Muscle of back (tissue), 11 donors: ENCODE results near the gene UBL7. TPM values are rescaled to one million over a fixed set of nuclear protein-coding genes. Genes with fewer than 3 reads are reported as not detected.

Source experiments
- DNase-seq, 3 donors: peaks; one replicate each; pipeline versions ENCODE4 v3.0.0 to v3.0.0-alpha.2; 2013
- polyA plus RNA-seq, 10 donors: library from polyadenylated mRNA; unstranded; fragments of 120-200 nt; gene quantifications; one replicate each; pipeline ENCODE4 v1.2.1, GENCODE V29; 2013; ENCODE audit not compliant: insufficient read length in 10 of 10

UBL7 gene
- polyA plus RNA-seq, 10 donors = 27.4 to 39.4 (median 33.5) TPM

DNA sequence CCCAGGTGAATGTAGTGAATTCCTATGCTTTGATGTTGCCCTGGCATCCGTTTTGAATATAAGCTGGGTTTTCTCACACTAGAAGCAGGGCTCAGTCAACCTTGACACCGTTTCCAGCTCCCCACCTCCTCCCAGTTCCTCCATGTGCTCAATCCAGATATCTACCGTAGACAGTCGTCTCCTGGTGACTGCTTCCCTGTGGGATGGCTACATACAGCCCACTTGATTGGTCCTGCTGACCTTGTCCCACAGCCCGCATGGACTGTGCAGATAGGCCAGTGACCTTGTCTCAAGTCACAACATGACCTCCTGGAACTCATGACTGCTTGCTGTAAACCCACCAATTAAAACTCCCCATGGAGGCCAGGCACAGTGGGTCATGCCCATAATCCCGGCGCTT lies 35.3 kb downstream of the UBL7 start:
- no peak for DNase-seq

DNA sequence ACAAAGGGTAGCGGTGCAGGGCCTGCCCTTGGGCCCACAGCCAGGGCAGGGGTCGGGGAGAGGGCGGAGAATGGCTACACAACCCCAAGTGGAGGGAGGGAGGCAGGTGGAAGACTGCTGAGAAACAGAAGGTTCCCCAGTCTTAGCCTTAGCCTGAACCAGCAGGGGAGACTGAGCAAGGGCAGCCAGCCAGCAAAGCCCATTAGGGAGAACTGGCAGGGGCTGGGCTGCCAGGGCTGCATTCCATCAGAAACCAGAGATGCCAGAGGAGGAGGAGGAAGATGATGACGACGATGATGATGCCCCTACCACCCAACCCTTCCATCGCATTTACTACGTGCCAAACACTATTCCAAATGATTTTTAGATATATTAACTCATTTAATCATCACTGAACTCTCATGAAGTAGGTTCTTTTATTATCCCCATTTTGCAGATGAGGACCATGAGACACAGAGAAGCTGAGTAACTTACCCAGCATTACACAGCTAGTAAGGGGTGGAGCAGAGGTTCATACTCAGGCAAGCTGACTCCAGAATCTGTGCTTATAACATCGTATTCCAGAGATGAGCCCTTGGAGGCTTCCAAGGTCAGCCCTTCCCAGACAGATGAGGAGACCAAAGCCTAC lies 35.9 kb downstream of the UBL7 start:
- DNase-seq = no peak

DNA sequence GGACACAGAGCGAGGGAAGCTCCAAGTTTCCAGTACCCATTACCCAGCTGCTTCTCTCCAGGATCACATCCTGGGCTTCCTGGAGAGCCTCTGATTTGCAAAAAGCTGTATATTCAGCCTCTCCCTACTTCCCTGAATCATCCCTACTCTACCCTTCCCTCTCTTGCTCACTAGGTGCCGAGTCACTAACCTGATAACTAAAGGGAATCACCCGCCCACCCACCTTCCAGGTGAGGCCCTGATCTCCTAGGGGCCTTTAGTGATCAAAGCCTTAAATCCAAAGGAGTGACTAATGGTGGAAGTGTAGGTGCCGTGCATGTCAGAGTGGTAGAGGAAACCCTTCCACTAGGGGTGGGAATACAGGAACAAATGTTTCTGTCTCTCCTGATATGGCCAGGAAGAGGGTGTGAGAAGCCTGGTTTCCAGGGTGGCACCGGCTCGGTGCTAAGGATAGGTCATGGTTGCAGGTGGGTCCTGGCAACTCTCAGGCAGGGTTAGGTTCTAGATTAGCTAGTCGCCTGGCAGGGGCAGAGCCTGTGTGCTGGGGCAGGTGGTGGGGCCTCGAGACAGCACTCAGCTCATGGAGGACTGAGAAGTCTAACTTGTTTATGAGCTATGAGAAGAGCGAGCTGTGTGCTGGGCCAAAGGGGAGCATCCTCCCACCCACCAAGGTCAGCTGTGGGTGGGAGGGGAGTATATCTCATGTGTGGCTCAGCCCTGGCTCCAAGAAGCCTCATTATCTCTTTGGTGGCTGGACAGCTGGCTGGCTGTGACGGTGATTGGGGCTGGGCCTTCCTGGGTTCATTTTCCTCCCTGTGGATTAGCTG lies 37.3 kb downstream of the UBL7 start:
- no peak for DNase-seq

DNA sequence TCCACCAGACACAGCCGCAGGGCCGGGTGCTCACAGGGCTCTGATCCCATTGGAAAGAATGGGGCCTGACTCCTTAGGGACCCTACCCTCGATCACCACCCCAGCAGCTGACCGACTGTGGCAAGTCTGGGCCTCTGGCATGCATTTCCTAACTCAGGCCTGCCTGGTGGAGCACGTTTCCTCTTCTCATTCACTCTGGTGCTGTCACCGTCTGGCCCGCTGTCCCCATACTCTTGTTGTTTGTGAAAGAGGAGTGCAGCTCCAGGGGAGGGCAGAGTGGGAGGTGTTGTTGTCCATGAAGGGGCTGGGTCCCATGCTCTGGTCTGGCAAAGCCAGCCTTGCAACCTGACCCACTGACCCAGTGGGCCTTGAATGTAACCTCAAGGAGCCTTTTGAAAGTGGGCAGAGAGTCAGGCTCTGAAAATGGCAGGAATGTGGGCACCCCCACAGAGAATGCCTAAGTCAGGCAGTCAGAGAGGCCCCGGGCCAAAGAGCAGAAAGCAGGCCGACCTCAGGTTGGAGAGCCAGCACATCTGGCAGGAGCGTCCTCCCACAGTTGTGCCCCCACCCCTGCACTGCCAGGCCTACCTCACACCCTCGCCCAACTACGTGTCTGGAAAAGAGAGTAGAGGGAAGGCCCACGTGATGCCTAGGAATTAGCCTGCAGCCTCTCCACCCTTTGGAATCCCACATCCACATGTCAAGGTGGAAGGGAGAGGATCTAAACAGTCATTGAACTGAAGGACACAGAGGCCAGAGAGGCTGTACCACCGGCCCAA lies 38.1 kb downstream of the UBL7 start:
- DNase-seq = no peak

DNA sequence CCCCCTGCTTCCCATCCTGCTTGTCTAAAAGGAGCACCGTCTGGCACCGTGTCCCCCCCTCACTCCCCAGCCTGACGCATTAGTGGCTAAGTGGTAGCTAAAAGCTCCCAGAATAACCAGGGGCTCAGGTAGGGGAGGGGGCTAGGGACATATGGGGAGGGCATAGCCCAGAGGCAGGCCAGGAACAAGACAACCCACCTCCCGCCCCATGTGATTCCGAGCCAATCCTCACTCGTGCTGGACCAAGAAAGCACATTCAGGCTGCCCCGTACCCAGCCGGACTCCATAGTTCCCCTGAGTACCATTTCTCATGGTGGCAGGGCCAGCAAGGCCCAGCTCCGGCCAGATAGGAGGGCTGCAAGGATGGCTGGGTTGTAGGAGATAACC lies 38.7 kb downstream of the UBL7 start:
- no peak for DNase-seq

DNA sequence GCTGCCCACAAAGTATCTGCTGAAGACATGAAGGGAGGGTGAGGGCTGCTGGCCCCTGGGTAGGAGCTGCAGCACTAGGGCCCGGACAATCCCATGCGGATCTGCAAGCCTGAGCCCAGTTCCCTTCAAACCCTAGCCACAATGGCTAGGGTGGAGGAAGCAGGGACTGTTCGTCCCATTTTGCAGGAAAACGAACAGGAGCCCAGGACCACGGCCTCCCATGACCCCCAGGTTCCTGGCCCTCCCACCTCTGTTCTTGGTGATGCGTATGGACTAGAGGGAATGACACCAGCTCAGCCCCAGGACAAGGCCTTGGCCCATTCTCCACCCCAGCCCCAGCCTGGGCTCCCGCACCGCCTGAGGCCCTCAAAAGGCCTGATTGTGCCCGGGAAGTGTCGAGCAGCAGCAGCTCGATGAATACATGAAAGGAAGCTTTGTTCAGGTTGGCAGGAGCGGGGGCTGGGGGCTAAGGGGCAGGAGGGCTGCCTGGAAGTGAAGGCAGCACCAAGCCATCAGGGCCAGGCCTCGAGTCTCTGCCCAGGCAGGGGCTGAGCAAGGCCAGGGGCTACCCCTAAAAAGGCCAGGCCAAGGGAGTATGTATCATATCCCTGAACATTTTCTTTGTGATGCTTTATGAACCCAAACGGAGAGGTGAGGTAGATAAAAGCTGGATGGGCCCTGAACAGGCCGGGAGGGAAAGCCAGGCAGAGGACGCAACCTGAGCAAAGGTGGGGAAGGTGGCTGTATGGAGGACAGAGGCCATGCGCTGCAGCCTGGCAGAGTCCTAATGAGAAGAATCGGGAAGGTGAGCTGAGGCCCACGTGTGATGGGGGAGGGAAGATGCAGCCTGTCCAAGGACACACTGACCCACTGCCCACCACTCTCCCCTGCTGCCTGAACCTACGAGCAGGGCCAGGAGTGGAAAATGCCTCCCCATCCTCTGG lies 39.4 kb downstream of the UBL7 start:
- DNase-seq = no peak

DNA sequence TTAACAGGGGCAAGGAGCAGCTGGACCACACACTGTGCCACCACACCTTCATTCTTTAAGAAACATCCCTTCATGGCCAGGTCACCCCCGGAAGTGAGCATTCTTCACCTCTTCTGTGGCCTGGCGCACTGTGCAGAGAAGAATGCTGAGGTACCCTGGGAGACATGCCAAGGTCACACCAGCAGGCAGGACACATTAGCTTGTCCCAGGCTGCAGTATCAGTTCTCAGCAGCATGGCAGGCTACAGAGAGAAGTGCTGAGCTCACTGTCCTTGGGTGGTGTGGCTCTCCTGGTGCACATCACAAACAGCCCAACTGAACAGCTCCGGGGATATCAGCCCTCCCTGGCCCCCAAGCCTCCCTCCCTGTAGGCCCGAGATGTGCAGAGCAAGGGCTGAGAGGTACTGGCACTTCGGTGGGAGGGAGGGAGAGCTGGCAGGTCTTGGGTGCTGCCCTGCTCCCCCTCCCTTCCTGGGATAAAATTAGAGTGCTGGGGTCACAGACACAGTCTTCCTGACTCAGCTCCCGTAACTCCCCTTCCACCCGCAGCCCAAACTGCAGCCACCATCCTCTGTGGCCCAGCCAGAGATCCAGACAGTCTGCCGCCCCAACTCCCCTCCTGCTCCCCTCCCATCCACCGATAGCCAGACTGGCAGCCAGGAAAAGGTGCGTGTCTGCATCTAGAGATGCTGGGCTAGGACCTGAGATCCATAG lies 40.6 kb downstream of the UBL7 start:
- DNase-seq = no peak

DNA sequence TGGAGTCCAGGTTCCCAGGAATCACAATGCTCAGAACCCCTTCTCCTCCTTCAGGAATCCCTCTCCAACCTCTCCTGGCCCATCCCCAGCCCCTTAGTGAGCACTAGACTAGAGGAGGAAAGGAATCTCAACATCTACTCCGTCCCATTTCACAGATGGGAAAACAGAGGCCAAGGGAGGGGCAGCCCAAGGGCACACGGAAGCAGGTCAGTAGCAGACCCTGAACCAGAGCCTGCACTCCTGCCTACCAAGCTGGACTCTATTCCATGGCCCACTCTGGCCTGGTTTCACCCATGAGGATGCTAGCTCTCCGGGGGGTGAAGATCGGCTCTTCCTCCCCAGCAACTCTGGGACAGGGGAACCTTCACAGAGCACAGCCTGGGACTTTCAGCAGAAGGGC lies 41.5 kb downstream of the UBL7 start:
- DNase-seq = no peak

DNA sequence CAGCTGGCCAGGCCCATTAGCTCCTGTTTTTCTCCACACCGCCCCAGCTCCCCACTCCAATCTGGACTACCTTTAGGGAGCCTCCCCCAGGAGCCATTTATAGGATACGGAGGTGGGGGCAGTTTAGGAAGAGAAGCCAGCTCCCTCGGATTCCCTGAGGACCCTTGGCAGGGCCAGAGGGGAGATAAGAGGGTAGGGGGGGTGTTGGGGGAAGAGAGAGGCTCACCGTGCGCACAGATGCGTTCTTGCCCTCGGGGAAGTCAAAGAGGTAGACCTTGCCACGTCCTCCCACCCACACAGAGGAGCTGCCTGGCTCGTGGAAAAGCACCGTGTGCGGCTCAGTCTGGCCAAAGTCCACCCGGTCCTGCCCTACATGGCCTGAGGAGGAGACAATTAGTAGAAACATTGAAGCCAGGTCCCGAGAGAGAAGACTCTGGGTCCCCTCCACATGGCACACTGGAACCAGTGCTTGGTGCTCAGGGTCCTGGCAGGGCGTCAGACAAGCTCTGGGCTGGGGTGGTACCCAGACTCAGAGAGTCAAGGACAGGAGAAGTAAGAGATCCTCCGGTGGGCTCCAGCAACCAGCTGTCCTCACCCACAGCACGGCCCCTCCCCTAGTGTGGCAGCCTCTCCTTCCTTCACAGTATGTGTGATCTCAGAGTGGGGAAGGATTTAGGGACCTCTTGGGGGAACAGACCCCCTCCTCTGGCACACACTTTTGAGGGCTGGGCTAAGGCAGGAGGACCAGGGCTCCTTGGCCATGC lies 42.2 kb downstream of the UBL7 start:
- DNase-seq = no peak

DNA sequence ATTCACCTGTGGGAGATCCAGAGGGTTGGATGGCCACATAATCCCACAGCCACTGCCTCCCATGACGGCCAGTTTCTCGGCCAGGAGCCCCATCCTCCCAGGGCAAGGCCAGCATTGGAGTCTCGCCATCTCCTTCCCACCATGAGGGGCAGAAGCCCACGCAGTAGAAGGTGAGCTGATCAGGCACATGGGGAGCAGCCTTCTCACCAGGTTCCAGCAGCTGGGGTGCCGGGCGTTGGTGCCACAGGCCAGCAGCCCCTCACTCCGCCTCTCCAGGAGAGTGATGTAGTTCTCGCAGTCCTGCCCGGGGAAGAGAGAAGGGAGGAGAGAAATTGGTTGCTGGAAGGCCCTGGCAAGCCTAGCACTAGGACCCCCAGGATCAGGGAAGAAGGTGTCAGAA lies 43.3 kb downstream of the UBL7 start:
- DNase-seq = no peak

DNA sequence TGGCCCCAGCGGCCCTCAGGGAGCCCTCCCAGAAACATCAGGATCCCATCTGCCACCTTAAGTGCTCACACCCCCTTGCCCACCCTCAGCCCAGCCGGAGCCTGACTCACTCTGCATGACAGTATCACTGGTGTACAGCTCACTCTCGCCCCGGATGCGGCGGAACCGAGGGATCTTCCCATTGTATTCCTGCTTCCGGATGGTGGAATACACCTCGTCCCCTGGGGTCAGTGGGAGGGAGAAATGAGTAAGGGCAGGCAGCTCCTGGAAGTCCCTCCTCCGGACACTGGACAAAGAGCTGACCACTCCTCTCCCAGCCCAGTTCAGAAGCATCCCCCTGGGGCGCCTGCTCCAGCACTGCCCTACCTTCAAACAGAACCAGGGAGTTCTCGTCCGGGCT lies 43.7 kb downstream of the UBL7 start:
- DNase-seq = peak in 2 of 3 donors; percentile 45 to 70

DNA sequence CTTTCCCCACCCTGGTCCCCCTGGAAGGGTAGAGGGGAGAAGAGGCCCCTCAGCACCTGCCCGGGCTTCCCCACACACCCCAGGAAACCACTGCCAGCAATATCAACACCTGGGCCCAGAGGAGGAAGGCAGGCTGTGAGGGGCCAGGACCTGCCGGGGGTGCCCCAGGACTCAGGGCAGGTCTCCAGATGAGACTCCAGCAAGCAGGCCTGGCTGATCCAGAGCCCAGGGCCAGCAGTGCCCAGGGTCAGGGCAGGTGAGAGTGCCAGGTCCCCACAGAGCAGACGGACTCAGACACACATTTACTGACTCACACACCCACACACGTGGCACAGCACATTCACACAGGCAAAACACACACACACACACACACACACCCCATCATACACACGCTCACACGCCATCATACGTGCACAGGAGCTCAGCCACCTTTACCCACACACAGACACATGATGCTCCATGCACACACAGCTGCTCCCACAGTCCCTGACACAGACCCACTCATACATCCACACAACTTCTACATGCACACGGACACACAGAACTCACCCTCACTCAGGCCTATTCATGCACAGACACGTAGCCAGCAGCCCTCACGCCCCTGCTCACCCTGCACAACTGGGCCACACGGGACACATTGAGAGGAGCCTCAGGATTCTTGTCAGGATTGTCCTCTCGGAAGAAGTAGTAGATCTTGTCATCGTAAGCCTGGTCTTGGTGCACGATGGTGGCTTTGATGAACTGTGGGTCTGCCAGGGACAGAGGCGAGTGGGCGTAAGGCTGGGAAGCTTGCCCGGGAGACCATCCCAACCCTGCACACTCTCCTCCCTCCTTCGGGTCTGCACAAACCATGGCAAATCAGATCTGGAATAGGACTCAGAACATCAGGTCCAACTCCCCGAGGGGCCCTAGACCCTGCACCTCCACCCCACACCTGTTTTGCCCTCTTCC lies 44.7 kb downstream of the UBL7 start:
- DNase-seq = no peak

DNA sequence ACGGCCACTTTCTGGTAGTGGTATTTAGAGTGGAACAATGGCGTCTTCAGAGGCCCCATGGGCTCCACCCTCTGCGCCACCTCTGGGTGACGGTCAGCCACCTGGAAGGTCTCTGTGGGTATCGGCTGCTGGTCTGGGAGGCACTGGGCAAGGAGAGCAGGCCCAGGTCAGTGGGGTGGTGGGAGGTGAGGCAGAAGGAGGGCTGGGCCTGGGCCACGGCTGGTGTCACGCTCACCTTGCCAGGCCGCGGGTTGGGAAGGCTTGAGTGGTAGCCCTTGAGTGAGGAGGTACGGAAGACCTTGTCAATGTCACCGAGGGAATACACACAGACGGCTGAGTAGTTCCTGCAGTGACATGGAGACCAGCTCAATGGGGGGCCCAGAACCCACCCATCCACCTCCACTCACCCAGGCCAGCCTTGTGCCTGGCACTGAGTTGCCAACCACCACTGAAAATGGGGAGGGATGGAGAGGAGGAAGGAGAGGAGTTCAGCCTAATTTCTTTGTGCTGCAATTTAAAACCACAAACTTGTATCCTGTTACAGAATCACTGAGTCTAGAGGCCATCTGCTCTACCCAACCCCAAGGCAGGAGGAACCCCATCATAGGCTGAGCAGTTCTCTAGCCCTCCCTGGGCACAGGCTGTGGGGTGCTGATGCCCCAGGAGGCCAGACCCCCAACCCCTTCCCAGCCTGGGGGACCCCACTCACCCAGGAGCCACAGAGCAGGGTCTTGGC lies 46.2 kb downstream of the UBL7 start:
- DNase-seq = no peak

DNA sequence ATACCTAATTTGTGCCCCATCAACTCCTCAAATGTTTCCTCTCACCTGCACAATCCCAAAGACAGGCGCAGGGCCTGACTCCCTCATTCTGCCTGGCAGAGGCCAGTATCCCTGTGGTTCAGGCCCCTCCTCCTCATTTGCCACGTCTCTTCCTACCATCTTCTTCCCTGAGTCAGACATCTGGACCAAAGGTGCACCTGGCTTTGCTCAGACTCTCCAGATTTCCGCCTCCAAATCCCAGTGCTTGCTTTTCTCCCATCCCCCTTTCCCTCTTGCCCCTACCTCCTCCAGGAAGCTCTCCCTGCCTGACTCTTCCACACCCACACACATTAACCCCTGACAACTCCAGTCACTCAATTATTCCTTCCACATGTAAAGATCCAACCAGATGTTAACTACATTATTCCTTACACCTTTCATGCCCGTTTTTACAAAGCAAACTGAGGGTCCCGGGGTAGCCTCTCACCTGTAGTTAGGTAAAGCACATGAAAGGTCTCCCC lies 46.8 kb downstream of the UBL7 start:
- DNase-seq = no peak

DNA sequence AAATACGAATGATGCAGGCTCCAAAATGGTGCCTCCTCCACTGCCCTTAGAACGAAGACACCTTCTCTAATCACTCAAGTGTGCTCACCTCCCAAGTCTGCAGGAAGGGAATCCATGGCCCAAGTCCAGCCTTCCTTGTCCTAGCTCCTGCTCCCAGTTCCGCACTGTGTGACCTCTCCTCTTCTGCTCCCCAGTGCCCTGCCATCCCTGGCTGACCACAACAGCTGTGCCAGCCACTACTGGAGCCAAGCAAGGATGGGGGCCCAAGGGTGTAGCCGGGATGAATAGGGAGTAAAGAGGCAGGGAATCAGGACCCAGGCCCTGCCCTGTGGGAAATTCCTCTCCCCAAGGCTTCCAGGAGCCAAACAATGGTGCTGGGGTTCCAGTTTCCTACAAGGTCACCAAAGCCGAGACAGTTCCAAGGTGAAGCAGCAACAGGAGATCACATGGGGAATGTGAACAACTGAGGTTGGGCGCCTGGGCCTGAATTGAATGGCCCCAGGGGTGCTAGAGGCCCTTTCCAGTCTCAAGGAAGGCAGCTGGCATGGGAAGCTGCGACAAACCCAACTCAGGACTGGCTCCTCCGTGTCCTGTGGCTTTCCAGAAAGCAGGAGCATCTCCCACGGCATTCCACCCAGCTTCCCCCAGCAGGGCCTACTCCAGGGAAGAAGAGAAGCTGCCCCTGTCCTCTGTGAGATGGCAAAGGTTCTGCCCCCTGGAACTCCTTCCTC lies 47.4 kb downstream of the UBL7 start:
- DNase-seq = no peak

DNA sequence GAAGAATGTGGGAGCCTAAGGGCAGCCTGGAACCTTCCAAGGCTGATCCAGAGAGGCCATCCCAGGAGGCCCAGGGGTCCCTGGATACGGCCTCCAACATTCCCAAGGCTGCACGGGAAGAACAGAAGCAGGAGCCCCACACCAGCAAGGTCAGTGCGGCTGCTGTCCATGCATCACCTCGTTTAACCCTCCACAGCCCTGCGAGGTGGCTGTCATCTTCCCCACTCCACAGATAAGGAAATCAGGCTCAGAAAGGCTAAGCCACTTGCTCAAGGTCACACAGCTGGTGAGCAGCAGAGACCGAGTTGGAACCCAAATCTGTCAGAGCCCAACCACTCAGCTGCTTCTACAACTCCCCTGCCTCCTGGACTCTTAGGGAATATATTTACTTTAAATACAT lies 48.8 kb downstream of the UBL7 start:
- no peak for DNase-seq

DNA sequence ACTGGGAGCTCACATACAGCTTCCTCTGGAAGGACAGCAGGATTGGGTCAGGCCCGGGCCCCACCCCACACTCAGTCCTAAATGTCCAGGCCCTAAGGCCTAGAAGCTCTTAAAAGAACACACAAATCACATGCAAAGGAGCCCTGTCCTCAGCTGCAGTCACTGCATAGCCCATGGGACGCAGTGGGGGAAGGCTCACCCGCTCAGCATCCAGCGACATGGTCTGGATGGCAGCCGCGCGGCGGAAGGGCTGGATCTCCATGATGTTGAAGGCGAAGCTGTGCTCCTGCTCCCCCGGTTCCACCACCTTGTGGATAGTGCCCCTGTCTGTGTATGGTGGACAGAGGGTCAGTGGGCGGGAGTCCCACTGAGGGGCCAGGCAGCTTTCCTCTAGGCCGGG lies 49.3 kb downstream of the UBL7 start:
- DNase-seq = no peak
